HEK293T (cell line): ENCODE results near the gene PTPRA.
"Not testable (repeated sequence)": the region's sequence is repeated elsewhere in the genome, so short reads cannot be mapped to it uniquely, and the experiment has no call there.

ENCODE experiments used
- CTCF ChIA-PET: fragments of 350-600 bp; formaldehyde crosslinking; extraction: SDS; loops from one replicate; lab custom pipeline; 2021; ENCODE audit warnings: antibody characterized with exemption, inconsistent platforms; lab: Yijun Ruan, JAX
- POLR2A ChIA-PET: fragments of 350-600 bp; formaldehyde crosslinking; extraction: SDS; loops from one replicate; lab custom pipeline; 2020; ENCODE audit warnings: antibody characterized with exemption, inconsistent platforms; lab: Yijun Ruan, JAX
- DNase-seq: peaks from one replicate; pipeline ENCODE4 v3.0.0; 2012; ENCODE audit warnings: mixed read lengths; ENCODE audit errors: extremely low spot score
- ARNT ChIP-seq: fragments of 450-650 bp; IDR thresholded peaks from 2 replicates; pipeline ENCODE4 v1.6.1; 2017; ENCODE audit warnings: mild to moderate bottlenecking
- BHLHE40 ChIP-seq: fragments of 450-650 bp; IDR thresholded peaks from 2 replicates; pipeline ENCODE4 v1.6.1; 2016; ENCODE audit warnings: mild to moderate bottlenecking, moderate library complexity, borderline replicate concordance
- CTBP1 ChIP-seq: fragments of 450-650 bp; IDR thresholded peaks from 2 replicates; pipeline ENCODE4 v1.6.1; 2016; ENCODE audit warnings: borderline replicate concordance
- ELF4 ChIP-seq: fragments of 450-650 bp; IDR thresholded peaks from 2 replicates; pipeline ENCODE4 v1.6.1; 2017; ENCODE audit warnings: antibody characterized with exemption
- FOXA1 ChIP-seq: fragments of 450-650 bp; IDR thresholded peaks from 2 replicates; pipeline ENCODE4 v1.6.1; 2016; ENCODE audit warnings: mild to moderate bottlenecking
- FOXK2 ChIP-seq: fragments of 450-650 bp; IDR thresholded peaks from 2 replicates; pipeline ENCODE4 v1.6.1; 2016; ENCODE audit warnings: mild to moderate bottlenecking
- FOXM1 ChIP-seq: fragments of 450-650 bp; IDR thresholded peaks from 2 replicates; pipeline ENCODE4 v1.6.1; 2017; ENCODE audit warnings: mild to moderate bottlenecking, borderline replicate concordance
- HDGF ChIP-seq: fragments of 450-650 bp; IDR thresholded peaks from 2 replicates; pipeline ENCODE4 v1.6.1; 2017; ENCODE audit warnings: antibody characterized with exemption, borderline replicate concordance
- L3MBTL2 ChIP-seq: fragments of 450-650 bp; conservative IDR thresholded peaks from 2 replicates; pipeline ENCODE4 v1.6.1; 2016; ENCODE audit warnings: mild to moderate bottlenecking
- LEF1 ChIP-seq: fragments of 450-650 bp; IDR thresholded peaks from 2 replicates; pipeline ENCODE4 v1.6.1; 2017; ENCODE audit warnings: mild to moderate bottlenecking, borderline replicate concordance
- NFRKB ChIP-seq: fragments of 450-650 bp; IDR thresholded peaks from 2 replicates; pipeline ENCODE4 v1.6.1; 2016; ENCODE audit warnings: mild to moderate bottlenecking, moderate library complexity
- SP1 ChIP-seq: fragments of 450-650 bp; IDR thresholded peaks from 2 replicates; pipeline ENCODE4 v1.6.1; 2017
- SUZ12 ChIP-seq: fragments of 450-650 bp; IDR thresholded peaks from 2 replicates; pipeline ENCODE4 v1.6.1; 2016; ENCODE audit warnings: mild to moderate bottlenecking
- TARDBP ChIP-seq: fragments of 450-650 bp; IDR thresholded peaks from 2 replicates; pipeline ENCODE4 v1.6.1; 2016
- ZNF384 ChIP-seq: fragments of 450-650 bp; IDR thresholded peaks from 2 replicates; pipeline ENCODE4 v1.6.1; 2016
- TF ChIP-seq, protein P1 (sequence below): fragments of 450-650 bp; IDR thresholded peaks from 2 replicates; pipeline ENCODE4 v1.6.1; 2016

PTPRA gene

DNA sequence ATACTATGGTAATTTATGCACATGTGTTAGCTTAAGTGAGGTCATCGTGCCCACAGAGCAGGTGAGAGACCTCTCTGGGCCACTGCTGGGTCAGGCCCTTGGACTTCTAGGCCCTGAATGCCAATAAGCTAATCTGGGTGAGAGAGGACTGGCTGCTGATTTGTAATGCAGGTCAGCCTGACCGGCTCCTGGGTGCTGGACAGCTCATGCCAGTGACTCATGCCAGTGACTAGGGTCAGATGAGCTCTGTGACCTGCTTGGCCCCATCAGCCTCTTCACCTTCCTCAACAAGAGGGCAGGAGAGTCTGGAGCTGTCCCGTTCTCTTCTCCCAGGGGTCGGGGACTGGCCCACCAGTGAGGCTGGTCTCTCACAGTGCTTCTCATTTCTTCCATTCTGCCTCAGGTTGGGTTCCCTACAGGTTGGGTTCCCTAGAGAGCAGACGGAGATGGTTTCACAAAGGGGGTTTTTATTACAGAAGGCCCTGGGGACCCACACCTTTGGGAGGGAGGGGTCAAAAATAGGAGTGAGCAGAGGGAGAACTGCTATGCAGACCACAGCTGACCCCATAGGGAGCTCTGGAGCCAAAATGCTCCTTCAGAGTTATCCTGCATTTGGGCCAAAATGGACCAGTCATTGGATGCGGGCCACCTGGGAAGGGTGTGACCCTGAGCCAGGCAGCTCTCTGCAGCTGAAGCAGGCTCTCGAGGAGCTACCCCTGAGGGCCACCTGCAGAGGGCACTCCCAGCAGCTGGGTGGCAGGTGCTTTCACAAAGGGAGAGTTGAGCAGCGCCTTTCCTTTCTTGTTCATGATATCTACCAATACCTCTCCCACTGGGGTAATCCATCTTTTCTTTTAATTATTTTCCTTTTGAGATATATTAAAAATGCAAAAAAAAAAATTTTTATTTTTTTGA is 196.0 kb downstream of the PTPRA start:
- POLR2A ChIA-PET, result no interaction called here
- no peak for TF ChIP-seq TARDBP
- no peak for TF ChIP-seq FOXM1
- TF ChIP-seq L3MBTL2, result no peak
- no peak for TF ChIP-seq CTBP1
- TF ChIP-seq, protein P1, sequence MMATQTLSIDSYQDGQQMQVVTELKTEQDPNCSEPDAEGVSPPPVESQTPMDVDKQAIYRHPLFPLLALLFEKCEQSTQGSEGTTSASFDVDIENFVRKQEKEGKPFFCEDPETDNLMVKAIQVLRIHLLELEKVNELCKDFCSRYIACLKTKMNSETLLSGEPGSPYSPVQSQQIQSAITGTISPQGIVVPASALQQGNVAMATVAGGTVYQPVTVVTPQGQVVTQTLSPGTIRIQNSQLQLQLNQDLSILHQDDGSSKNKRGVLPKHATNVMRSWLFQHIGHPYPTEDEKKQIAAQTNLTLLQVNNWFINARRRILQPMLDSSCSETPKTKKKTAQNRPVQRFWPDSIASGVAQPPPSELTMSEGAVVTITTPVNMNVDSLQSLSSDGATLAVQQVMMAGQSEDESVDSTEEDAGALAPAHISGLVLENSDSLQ, result no peak
- TF ChIP-seq FOXA1, result no peak
- TF ChIP-seq ELF4, result no peak
- no peak for TF ChIP-seq FOXK2
- TF ChIP-seq NFRKB, result no peak
- TF ChIP-seq ZNF384, result no peak
- no peak for TF ChIP-seq SP1
- TF ChIP-seq LEF1, result no peak
- no peak for TF ChIP-seq HDGF
- DNase-seq, result no peak
- CTCF ChIA-PET, result interaction anchor here (0.5 to 1.2 kb wide), 2 partner anchors 16 to 50 kb away, joined by 3 to 8 read pairs; no protein-coding TSS in a partner anchor

DNA sequence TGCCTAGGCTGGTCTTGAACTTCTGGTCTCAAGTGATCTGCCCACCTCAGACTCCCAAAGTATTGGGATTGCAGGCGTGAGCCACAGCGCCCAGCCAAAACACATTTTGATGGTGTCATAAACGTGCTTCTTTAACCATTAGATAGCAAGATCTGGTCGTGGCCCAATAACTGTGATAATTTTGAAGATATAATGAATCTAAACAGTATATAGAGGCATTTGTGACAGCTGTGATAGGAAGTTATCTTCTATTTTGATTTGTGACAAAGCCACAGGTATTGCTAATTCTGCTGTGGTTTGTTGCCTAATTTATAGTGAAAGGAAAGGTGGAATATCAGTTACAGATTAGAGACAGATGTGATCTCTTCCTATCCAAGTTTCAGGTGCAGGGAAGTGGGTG is 197.4 kb downstream of the PTPRA start:
- TF ChIP-seq ZNF384, result no peak
- TF ChIP-seq ARNT, result no peak
- no peak for TF ChIP-seq CTBP1
- no peak for TF ChIP-seq FOXK2
- CTCF ChIA-PET, result no interaction called here
- DNase-seq, result no peak
- POLR2A ChIA-PET, result no interaction called here

DNA sequence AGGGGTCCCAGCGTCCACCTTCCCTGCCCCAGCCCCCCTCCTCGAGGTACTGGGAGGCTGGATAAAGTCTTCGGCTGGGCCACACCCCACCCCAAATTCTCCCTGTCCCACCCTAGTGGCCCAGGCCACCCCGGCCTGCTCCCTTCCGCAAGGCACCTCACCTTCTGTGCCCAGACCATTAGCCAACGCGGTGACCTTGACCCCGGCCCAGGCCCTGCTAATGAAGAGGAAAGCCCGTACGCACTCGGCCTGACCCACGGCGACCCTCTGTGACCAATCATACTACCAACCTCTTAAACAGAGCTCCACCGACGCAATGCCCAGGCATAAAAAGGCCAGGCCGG is 198.0 kb downstream of the PTPRA start:
- ChIA-PET POLR2A (no interaction called here), CTCF (no interaction called here)
- DNase-seq, result no peak
- TF ChIP-seq, protein P1, result no peak
- TF ChIP-seq ARNT, result no peak
- TF ChIP-seq LEF1, result no peak

DNA sequence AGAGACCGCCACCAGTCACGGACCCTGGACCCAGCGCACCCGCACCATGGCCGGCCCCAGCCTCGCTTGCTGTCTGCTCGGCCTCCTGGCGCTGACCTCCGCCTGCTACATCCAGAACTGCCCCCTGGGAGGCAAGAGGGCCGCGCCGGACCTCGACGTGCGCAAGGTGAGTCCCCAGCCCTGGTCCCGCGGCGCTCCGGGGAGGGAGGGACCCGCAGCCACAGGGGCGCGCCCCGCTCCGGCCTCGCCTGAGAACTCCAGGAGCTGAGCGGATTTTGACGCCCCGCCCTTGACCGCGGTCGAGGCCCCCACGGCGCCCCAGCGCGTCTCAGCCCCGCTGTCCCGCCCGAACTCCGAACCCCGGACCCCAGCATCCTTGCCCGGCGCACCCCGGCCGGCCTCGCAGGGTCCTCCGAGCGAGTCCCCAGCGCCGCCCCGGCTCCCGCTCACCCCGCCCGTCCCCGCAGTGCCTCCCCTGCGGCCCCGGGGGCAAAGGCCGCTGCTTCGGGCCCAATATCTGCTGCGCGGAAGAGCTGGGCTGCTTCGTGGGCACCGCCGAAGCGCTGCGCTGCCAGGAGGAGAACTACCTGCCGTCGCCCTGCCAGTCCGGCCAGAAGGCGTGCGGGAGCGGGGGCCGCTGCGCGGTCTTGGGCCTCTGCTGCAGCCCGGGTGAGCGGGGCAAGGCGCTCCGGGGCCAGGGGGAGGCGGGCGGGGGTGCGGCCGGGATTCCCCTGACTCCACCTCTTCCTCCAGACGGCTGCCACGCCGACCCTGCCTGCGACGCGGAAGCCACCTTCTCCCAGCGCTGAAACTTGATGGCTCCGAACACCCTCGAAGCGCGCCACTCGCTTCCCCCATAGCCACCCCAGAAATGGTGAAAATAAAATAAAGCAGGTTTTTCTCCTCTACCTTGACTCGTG is 198.6 kb downstream of the PTPRA start, which contains the start of gene OXT:
Gene OXT (plus strand): TSS at position 11 of the 920 bp plus-strand sequence. CDS start 36 bp downstream, at position 47.
- DNase-seq, result no peak
- POLR2A ChIA-PET, result no interaction called here
- CTCF ChIA-PET, result no interaction called here

DNA sequence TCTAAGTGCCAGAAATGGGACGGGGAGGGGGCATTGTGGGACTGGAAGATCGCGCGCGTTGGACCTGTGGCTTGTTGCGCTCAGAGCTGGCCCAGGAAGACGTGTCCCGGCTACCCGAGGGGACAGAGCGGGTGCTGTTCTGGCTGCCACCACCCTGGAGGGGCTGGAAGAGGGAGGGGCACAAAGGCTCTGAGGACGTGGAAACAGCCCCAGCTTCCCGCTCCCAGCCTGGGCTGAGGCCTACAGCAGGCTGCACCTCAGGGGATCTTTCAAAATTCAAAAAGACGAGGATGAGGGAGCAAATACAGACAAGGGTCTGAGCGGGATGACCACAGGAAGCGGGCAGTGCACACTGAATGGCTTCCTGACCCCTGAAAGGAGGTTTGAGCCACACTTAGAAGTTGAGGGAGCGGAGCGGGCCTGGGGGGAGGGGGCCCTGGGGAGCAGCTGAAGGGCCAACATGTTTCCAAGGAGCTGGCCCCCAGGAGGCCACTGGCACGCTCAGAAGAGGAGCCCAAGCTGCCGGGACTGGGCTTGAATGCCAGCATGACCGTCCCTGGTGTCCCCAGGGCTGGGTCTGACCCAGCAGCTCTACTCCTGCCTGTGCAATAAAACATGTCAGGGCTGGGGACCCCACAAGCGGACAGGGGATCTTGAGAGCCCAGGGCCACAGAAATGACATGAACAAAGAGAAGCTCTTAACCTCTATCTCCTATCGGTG is 199.4 kb downstream of the PTPRA start:
- CTCF ChIA-PET, result interaction anchor here (0.6 kb wide), 1 partner anchor 20 kb away, joined by 3 read pairs; no protein-coding TSS in a partner anchor
- no peak for TF ChIP-seq ELF4
- DNase-seq, result no peak
- POLR2A ChIA-PET, result interaction anchor here (0.8 kb wide), 1 partner anchor 16 kb away, joined by 3 read pairs; no protein-coding TSS in a partner anchor

More for the DNA sequence above, 198.6 kb downstream of the PTPRA start, which contains the start of gene OXT:
- TF ChIP-seq TARDBP (no peak), LEF1 (no peak), SP1 (no peak), CTBP1 (no peak), ZNF384 (no peak), SUZ12 (no peak), BHLHE40 (no peak), NFRKB (no peak)

DNA sequence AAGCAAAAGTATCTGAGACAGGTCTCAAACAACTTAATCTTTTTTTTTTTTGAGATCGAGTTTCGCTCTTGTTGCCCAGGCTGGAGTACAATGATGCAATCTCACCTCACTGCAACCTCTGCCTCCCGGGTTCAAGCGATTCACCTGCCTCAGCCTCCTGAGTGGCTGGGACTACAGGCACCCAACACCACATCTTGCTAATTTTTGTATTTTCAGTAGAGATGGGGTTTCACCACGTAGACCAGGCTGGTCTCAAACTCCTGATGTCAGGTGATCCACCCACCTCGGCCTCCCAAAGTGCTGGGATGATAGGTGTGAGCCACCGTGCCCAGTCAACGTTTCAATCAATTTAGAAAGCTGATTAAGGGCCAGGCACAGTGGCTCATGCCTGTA is 200.0 kb downstream of the PTPRA start:
- ChIA-PET CTCF (interaction anchor here (0.6 kb wide), 1 partner anchor 21 kb away, joined by 3 read pairs; no protein-coding TSS in a partner anchor), POLR2A (interaction anchor here (0.8 kb wide), 1 partner anchor 16 kb away, joined by 3 read pairs; no protein-coding TSS in a partner anchor)
- not testable (repeated sequence) for DNase-seq

DNA sequence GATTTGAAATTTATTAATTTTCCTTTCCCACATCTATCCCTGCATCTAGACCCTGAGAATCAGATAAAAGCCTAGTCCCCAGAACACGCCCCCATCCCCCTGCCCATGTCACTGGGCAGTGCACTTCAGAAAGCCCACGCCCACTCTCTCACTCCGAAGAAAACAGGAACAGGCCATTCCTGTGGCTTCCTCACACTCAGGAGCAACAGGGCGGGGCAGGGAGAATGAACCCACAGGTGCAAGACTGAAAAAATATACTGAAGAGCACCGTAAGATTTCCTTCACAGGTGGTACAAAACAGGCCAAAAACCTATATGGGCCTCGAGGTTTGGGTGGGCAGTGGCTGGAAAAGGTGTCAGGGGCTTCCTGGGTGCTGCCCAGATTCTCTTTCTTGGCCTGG is 201.5 kb downstream of the PTPRA start:
- ChIA-PET POLR2A (no interaction called here), CTCF (no interaction called here)
- DNase-seq, result no peak
- TF ChIP-seq FOXK2 (no peak), ELF4 (no peak)

DNA sequence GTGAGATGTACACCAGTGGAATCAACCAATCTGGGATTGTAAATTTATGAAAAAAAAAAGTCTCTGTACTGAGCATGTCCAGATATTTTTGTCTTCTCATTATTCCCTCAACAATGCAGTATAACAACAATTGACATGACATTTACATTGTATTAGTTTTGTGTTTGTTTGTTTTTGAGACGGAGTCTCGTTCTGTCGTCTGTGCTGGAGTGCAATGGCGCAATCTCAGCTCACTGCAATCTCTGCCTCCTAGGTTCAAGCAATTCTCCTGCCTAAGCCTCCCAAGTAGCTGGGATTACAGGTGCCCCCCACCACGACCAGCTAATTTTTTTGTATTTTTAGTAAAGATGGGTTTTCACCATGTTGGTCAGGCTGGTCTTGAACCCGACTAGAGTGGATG is 202.0 kb downstream of the PTPRA start:
- DNase-seq, POLR2A ChIA-PET, CTCF ChIA-PET: not testable (repeated sequence)
